K562 (cell line): ENCODE measurements around the gene TREX2. TPM values are rescaled to one million over a fixed set of nuclear protein-coding genes. Genes with fewer than 3 reads are reported as not detected.
A peak's percentile ranks its signal among the peaks of the same experiment; 100 is the strongest.

ENCODE experiments used
- ATAC-seq: fragments of 200-7000 bp; cut with Tn5 transposase; 3 replicates; pipeline ENCODE4 v1.9.1; 2020; ENCODE audit warnings: moderate library complexity
- BruUV-seq: library from RNA; stranded (reverse); fragments of 400-500 nt; replicated peaks from 2 replicates; lab custom pipeline; 2021; lab: Mats Ljungman, UMichigan
- CTCF ChIA-PET: fragments of 300-600 bp; formaldehyde crosslinking; extraction: SDS; loops from one replicate; lab custom pipeline; 2021; ENCODE audit warnings: low intra/inter-chr PET ratio; lab: Yijun Ruan, JAX
- POLR2A ChIA-PET: fragments of 300-600, 350-650 bp; sonication (Branson Sonifier 250); formaldehyde crosslinking; extraction: SDS; loops from one replicate; lab custom pipeline; 2021; ENCODE audit warnings: antibody characterized with exemption, inconsistent platforms; lab: Yijun Ruan, JAX
- DNase-seq, 4 experiments: peaks; one replicate each; pipeline versions ENCODE4 v3.0.0 to v3.0.0-alpha.2; 2011 to 2018; ENCODE audit warnings: low spot score in 3 of 4, mixed read lengths in 3 of 4; ENCODE audit errors: extremely low read depth in 1 of 4
- FAIRE-seq: peaks from 2 replicates; lab custom pipeline; 2011; peaks lifted over from hg19 to GRCh38; lab: Jason Lieb, UNC
- H2AFZ ChIP-seq: 2 replicates; pipeline ENCODE4 v1.6.0; 2011; ENCODE audit warnings: low read depth, low read length, control low read depth, inconsistent platforms
- H3K27ac ChIP-seq: fragments of 200-600 bp; 3 replicates; pipeline ENCODE4 v1.8.0; 2011; ENCODE audit warnings: low read depth, mild to moderate bottlenecking, control low read depth, inconsistent platforms, low read length, moderate library complexity, mixed read lengths; ENCODE audit errors: extremely low read depth
- H3K27me3 ChIP-seq, 2 experiments: fragments of 300-600 bp in 1 of 2; 2 replicates in 1 of 2; 3 replicates in 1 of 2; pipeline versions ENCODE4 v1.6.0 to v1.8.0; 2011; ENCODE audit warnings: inconsistent platforms in 2 of 2, low read length in 2 of 2, mild to moderate bottlenecking in 1 of 2, mixed read lengths in 1 of 2, moderate library complexity in 1 of 2; ENCODE audit not compliant: control insufficient read depth in 2 of 2, insufficient read depth in 2 of 2
- H3K36me3 ChIP-seq: fragments of 300-600 bp; 3 replicates; pipeline ENCODE4 v1.8.0; 2011; ENCODE audit warnings: mild to moderate bottlenecking, low read length, inconsistent platforms; ENCODE audit not compliant: control insufficient read depth, insufficient read depth
- H3K4me1 ChIP-seq, 2 experiments: fragments of 200-600 bp in 1 of 2; replicated peaks in 1 of 2; 2 replicates in 1 of 2; 3 replicates in 1 of 2; pipeline versions ENCODE4 v1.5.1 to v1.8.0; 2011; ENCODE audit warnings: inconsistent platforms in 2 of 2, low read length in 2 of 2, mild to moderate bottlenecking in 1 of 2, mixed read lengths in 1 of 2, moderate library complexity in 1 of 2; ENCODE audit not compliant: control insufficient read depth in 2 of 2, insufficient read depth in 2 of 2
- H3K4me2 ChIP-seq: 2 replicates; pipeline ENCODE4 v1.6.1; 2011; ENCODE audit warnings: low read length, control low read depth, inconsistent platforms, mixed read lengths; ENCODE audit not compliant: insufficient read depth
- H3K4me3 ChIP-seq: fragments of 200-600 bp; sonication (generic), shearing (Covaris generic); 2 replicates; pipeline ENCODE4 v1.5.1; 2016; ENCODE audit warnings: control low read depth, inconsistent platforms
- H3K79me2 ChIP-seq: fragments of 200-600 bp; 3 replicates; pipeline ENCODE4 v1.8.0; 2011; ENCODE audit warnings: low read length, inconsistent platforms; ENCODE audit not compliant: control insufficient read depth, insufficient read depth
- H3K9ac ChIP-seq, 2 experiments: 2 replicates each; pipeline versions ENCODE4 v1.6.0 to v1.6.1; 2011; ENCODE audit warnings: low read depth in 2 of 2, low read length in 2 of 2, control low read depth in 1 of 2, inconsistent platforms in 1 of 2, mild to moderate bottlenecking in 1 of 2, mixed read lengths in 1 of 2; ENCODE audit not compliant: insufficient read depth in 1 of 2
- H3K9me1 ChIP-seq: one replicate; pipeline ENCODE4 v1.6.0; 2011; ENCODE audit warnings: inconsistent platforms, mild to moderate bottlenecking, low read length, moderate library complexity; ENCODE audit not compliant: control insufficient read depth, insufficient read depth
- H3K9me3 ChIP-seq: replicated peaks from 2 replicates; pipeline ENCODE4 v1.5.1; 2011; ENCODE audit warnings: low read depth, low read length, inconsistent platforms; ENCODE audit not compliant: control insufficient read depth, insufficient read depth
- H4K20me1 ChIP-seq: replicated peaks from 2 replicates; pipeline ENCODE4 v1.6.1; 2011; ENCODE audit warnings: low read length, inconsistent platforms, mixed read lengths; ENCODE audit not compliant: control insufficient read depth, insufficient read depth
- ASH1L ChIP-seq: fragments of 450-650 bp; IDR thresholded peaks from 2 replicates; pipeline ENCODE4 v1.6.1; 2018; ENCODE audit warnings: borderline replicate concordance, mild to moderate bottlenecking, low read depth; ENCODE audit not compliant: partially characterized antibody
- BDP1 ChIP-seq: IDR thresholded peaks from 3 replicates; pipeline ENCODE4 v1.6.1; 2011; ENCODE audit not compliant: insufficient read length, insufficient read depth
- NELFE ChIP-seq: IDR thresholded peaks from 2 replicates; pipeline ENCODE4 v1.6.1; 2011; ENCODE audit warnings: mild to moderate bottlenecking; ENCODE audit not compliant: insufficient read depth, insufficient read length
- ZNF224 ChIP-seq: sonication (generic); formaldehyde crosslinking; IDR thresholded peaks from 2 replicates; pipeline ENCODE4 v1.8.0; 2022; ENCODE audit warnings: mild to moderate bottlenecking, missing genetic modification reagents
- ZNF77 ChIP-seq: fragments of 250-450 bp; sonication (Bioruptor Pico); IDR thresholded peaks from 2 replicates; pipeline ENCODE4 v1.5.0; 2020
- WGBS: fragments of 100-300 bp; shearing (Covaris generic); methylation state at CpG from one replicate; pipeline ENCODE4 v1.1.6; 2016; ENCODE audit warnings: low coverage, mixed read lengths; ENCODE audit not compliant: insufficient coverage; ENCODE audit errors: missing lambda C conversion rate; 5-methylcytosine and 5-hydroxymethylcytosine counted together
- in situ Hi-C: fragments of 300-500 bp; cut with MboI; formaldehyde crosslinking; loops from 4 replicates; pipeline ENCODE4 v1.15.0; 2018; ENCODE audit warnings: inconsistent platforms, mixed read lengths
- intact Hi-C: fragments of 100-400 bp; cut with micrococcal nuclease; formaldehyde crosslinking; loops from 2 replicates; pipeline ENCODE4 v1.14.2; 2022
- polyA plus RNA-seq, 8 experiments: library from polyadenylated mRNA; depleted of rRNA in 4 of 8; stranded (reverse) in 5 of 8; unstranded in 3 of 8; fragments of >200 nt; fragmentation: Nextera tagmentation in 2 of 8; fragmentation: Illumina TruSeq in 1 of 8; extraction: Ambion mirVana in 2 of 8; extraction: Trizol in 1 of 8; gene quantifications; 2 replicates each; pipeline versions ENCODE4 v1.2.1 to v1.2.3, GENCODE V29; 2011 to 2014; ENCODE audit warnings: inconsistent platforms in 1 of 8, missing spikeins in 1 of 8
- total RNA-seq, 7 experiments: library from RNA; depleted of rRNA in 6 of 7; stranded (reverse); fragments of >200 nt in 6 of 7; fragmentation: Illumina TruSeq in 2 of 7; extraction: Trizol in 2 of 7; gene quantifications; 2 replicates each; pipeline versions ENCODE4 v1.2.1 to v1.2.3, GENCODE V29; 2011 to 2021; ENCODE audit warnings: low replicate concordance in 1 of 7
- TF ChIP-seq, protein P1 (sequence below), 2 experiments: IDR thresholded peaks in 1 of 2; conservative IDR thresholded peaks in 1 of 2; 2 replicates each; pipeline ENCODE4 v1.6.1; 2016; ENCODE audit warnings: low read depth in 2 of 2, mild to moderate bottlenecking in 1 of 2, missing compliant biosample characterization in 1 of 2, missing genetic modification characterization in 1 of 2, moderate library complexity in 1 of 2

The TREX2 gene
- total and polyA plus RNA-seq, 9 of the 15 experiments (the other 6 are each of a cell fraction or from before 2014, with no cell fraction given): 0.07 to 1.5 (median 0.33) TPM; not detected in 2

GRCh38 chrX:153449368-153450113 is 3.7 kb upstream of the TREX2 start:
- H4K20me1 ChIP-seq: no peaks in the 10 kb centered on the region
- in situ Hi-C loops: no loop called here
- H3K4me3 ChIP-seq: no peak overlapping the region
- POLR2A ChIA-PET: interaction anchor here (0.6 kb wide), 1 partner anchor 627 kb away, joined by 3 read pairs; no protein-coding TSS in a partner anchor
- no peaks in the 10 kb centered on the region for H3K9me3 ChIP-seq
- DNase-seq (no peak), ATAC-seq (no peak), FAIRE-seq (no peak)
- intact Hi-C loops: no loop called here
- peak overlapping the region in 1 of 2 experiments; percentile 35; a peak in 1 of 4 replicates for H3K9ac ChIP-seq
- TF ChIP-seq ZNF224 (no peak), NELFE (no peak), BDP1 (no peak), ASH1L (no peak), ZNF77 (no peak)
- TF ChIP-seq, protein P1, sequence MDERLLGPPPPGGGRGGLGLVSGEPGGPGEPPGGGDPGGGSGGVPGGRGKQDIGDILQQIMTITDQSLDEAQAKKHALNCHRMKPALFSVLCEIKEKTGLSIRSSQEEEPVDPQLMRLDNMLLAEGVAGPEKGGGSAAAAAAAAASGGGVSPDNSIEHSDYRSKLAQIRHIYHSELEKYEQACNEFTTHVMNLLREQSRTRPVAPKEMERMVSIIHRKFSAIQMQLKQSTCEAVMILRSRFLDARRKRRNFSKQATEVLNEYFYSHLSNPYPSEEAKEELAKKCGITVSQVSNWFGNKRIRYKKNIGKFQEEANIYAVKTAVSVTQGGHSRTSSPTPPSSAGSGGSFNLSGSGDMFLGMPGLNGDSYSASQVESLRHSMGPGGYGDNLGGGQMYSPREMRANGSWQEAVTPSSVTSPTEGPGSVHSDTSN (CRISPR knock-in tag; IDR thresholded peaks at IDR 0.05; ENCODE audit: low read depth): no peak
- TF ChIP-seq, protein P1 (tag; conservative IDR thresholded peaks at IDR 0.05; ENCODE audit: low read depth): no peak
- no peak overlapping the region for H3K4me2 ChIP-seq
- peaks cover 0 to 28% of the 10 kb centered on the region in 2 experiments; a peak in 2 of 5 replicates for H3K4me1 ChIP-seq
- H3K27me3 ChIP-seq: no peaks in the 10 kb centered on the region
- H3K9me1 ChIP-seq: no peaks in the 10 kb centered on the region
- peaks cover 32% of the 10 kb centered on the region; the same call in 2 of the 3 replicates for H3K36me3 ChIP-seq
- no peaks in the 10 kb centered on the region for H3K79me2 ChIP-seq
- no TSS peak for BruUV-seq
- no peak overlapping the region for H2AFZ ChIP-seq
- 75% methylated on average over 7 of the region's 15 CpGs for WGBS
- H3K27ac ChIP-seq: no peak overlapping the region
- CTCF ChIA-PET: no interaction called here
